ENCODE data around the gene APBA1.

GRCh38 chr9:69466151-69466550 lies 206.0 kb downstream of the APBA1 start:
- no peak for TF ChIP-seq CTCF (IDR thresholded peaks at IDR 0.05)
- TF ChIP-seq POLR2AphosphoS5 (IDR thresholded peaks at IDR 0.05): no peak
- TF ChIP-seq POLR2A (IDR thresholded peaks at IDR 0.05): no peak

All from suprapubic skin (tissue), 4 donors.